GM18519 (cell line): ENCODE data around the gene NYNRIN.
"Not testable (repeated sequence)": the region's sequence is repeated elsewhere in the genome, so short reads cannot be mapped to it uniquely, and the experiment has no call there.

Experiments used
- ATAC-seq: cut with Tn5 transposase; IDR thresholded peaks from one replicate; pipeline ENCODE4 v1.9.1; 2021; ENCODE audit warnings: mild to moderate bottlenecking, moderate library complexity; ENCODE audit not compliant: unreplicated experiment, low FRiP score

The NYNRIN gene

DNA sequence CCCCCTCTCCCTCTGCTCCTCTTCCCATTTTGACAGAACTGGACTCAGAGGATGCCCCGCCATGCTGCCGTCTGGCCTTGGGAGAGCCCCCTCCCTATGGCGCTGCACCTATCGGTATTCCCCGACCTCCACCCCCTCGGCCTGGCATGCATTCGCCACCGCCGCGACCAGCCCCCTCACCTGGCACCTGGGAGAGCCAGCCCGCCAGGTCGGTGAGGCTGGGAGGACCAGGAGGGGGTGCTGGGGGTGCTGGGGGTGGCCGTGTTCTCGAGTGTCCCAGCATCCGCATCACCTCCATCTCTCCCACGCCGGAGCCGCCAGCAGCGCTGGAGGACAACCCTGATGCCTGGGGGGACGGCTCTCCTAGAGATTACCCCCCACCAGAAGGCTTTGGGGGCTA is 29.3 kb upstream of the NYNRIN start:
- ATAC-seq = no peak

DNA sequence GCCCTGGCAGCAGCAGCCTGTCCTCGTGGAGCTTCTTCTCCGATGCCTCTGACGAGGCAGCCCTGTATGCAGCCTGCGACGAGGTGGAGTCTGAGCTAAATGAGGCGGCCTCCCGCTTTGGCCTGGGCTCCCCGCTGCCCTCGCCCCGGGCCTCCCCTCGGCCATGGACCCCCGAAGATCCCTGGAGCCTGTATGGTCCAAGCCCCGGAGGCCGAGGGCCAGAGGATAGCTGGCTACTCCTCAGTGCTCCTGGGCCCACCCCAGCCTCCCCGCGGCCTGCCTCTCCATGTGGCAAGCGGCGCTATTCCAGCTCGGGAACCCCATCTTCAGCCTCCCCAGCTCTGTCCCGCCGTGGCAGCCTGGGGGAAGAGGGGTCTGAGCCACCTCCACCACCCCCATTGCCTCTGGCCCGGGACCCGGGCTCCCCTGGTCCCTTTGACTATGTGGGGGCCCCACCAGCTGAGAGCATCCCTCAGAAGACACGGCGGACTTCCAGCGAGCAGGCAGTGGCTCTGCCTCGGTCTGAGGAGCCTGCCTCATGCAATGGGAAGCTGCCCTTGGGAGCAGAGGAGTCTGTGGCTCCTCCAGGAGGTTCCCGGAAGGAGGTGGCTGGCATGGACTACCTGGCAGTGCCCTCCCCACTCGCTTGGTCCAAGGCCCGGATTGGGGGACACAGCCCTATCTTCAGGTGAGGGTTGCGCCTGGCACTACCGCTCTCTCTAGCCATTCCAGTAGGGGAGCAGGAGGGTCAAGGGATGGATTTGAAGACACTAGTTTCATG is 28.7 kb upstream of the NYNRIN start:
- no peak for ATAC-seq

DNA sequence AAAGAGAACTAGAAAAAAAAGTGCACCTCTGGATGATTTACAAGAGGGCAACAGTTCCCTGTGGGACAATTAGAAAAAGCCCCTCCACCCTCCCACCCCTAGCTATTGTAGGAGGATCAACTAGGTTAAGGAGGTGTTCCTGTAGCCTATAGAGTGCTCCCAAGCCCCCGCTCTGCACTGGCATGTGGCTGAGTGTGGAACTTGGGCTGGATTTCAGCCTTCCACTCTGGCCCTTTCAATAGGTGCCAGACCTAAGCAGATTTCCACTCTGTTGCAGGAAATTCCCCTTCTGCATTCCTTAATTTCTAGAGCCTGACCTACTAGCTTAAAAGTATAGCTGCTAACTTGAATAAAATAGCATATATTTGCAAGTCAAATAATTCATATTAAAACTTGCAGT is 28.1 kb upstream of the NYNRIN start:
- ATAC-seq = no peak

DNA sequence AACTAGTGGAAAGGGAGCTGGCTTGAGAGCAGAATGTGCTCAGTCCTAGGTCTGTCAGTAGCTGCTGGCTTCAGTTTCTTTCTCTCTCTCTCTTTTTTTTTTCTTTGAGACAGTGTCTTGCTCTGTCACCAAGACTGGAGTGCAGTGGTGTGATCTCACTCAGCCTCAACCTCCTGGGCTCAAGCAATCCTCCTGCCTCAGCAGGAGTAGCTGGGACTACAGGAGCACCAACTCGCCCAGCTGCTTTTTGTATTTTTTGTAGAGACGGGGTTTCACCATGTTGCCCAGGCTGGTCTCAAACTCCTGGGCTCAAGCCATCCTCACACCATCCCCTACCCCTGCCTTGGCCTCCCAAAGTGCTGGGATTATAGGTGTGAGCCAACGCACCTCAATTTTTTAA is 27.2 kb upstream of the NYNRIN start:
- ATAC-seq = not testable (repeated sequence)

DNA sequence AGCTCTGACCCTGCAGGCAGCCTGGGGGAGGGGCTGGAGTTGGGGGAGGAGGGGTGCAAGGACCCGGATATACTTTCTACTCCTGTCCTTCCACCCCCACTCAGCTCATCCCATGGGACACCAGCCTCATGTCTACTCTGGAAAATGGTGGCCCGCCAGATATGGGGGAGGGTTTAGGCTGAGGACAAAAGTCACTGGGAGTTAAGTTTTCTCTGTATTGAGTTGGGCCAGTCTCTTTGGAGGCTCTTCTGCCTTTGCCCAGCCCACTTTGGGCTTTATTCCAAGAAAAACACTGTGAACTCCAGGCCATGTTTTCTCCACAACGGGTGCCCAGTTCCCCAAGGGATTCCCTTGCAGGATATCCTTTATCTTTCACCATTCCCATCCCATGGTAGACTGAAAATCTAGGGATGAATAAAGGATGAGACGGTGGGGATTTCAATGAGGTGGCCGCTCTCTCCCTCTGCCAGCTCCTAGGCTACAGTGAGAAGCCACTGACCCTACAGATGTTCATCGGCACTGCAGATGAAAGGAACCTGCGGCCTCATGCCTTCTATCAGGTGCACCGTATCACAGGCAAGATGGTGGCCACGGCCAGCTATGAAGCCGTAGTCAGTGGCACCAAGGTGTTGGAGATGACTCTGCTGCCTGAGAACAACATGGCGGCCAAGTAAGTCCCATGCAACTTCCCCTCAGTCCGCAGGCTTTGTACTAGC is 25.9 kb upstream of the NYNRIN start:
- no peak for ATAC-seq

DNA sequence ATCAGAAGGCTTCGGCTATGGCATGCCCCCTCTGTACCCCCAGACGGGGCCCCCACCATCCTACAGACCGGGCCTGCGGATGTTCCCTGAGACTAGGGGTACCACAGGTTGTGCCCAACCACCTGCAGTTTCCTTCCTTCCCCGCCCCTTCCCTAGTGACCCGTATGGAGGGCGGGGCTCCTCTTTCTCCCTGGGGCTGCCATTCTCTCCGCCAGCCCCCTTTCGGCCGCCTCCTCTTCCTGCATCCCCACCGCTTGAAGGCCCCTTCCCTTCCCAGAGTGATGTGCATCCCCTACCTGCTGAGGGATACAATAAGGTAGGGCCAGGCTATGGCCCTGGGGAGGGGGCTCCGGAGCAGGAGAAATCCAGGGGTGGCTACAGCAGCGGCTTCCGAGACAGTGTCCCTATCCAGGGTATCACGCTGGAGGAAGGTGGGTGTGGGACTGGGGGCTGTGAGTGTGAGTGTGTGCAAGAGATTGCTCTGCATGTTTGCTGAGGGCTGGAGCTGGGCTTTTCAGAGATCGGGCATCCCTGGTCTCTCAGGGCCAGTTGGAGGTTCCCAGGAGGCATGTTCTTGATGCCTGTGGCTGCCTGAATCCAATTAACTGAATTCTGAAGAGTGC is 22.2 kb upstream of the NYNRIN start:
- ATAC-seq = no peak

DNA sequence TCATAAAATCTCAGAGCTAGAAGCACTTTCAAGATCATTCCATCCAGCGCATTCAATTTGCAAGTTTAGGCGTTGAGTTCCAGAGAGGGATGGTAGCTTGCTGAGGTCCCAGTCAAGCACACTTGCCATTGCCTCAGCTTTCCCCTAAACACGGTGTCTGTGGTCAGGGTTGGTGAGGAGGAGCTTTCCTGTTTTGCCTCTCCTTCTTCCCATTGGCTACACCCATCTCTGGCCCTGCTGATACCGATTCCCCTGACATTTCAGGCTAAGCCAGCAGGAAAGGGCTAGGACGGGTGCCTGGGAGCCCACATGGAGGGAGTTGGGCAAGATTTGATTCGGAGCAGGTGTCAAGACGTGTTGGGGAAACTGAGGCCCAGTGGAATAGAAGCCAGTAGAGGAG is 21.7 kb upstream of the NYNRIN start:
- no peak for ATAC-seq

DNA sequence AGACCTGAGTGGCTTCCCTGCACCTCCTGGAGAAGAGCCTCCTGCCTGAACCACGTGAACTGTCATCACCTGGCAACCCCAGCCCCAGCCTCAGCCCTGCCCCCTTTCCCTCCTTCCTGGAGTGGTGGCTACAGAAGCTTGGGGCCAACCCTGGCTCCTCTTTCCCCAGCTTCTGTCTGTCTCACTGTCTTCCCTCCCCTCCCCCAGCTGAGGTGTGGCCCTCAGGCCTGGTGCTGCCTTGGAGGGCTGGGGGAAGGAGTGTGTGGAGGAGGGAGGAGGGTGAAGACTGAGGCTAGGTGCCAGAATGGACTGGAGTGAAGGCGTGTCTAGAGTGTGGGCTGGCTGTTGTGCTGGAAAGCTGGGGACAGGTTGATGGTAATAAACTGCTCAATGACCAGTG is 21.1 kb upstream of the NYNRIN start:
- ATAC-seq = no peak

DNA sequence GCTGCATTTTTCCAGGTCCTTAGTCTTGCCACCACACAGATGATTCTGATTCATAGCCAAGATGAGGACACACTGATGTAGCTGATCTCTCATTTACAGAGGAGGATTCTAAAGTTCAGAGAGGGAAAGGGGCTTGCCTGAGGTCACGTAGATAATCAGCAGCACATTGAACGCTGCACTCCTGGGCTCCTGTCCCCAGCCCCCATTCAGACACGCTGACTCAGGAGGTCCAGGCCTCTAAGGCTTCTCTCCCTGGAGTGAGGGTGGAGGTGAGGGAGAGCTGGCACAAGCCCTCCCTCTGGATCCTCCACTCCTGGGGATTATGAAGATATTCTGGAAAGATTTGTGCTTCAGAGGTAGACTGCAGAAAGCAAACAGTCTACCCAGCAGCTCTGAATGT is 20.5 kb upstream of the NYNRIN start:
- ATAC-seq = no peak

DNA sequence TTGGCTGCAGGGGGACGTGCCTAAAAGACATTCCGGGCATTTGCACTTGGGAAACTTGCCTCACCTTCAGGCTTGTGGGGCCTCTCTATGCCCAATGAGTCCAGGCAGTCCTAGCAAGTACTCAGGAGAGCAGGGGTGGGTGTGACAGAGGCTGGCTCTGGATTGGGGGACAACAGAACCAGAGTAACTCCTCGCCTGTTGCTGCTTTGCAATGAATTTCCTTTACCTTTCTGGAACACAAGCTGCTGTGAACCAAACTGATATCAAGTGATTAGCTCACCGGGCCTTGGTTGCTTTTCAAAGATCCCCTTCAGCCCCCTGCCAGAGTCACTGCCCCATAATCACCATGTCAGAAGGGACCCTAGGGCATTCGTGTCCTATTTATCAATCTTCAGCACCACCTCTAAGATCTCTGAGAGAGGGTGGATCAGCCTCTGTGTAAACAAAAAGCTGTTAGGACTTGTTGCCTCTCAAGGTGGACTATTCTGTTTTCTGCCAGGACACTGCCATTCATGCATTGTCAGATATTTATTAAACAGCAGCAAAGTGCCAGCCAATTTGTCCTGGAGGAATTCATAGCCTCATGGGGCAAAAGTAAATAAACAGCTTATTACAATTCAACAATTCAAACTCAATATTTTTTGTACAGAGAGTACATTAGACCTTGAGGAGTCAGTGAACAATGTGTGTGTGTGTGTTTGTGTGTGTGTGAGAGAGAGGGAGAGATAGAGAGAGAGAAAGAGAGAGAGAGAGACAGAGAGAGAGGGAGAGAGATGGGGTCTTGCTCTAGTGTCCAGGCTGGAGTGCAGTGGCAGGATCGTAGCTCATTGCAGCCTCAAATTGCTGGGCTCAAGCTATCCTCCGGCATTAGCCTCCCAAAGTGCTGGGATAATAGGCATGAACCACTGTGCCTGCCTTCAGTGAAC is 19.6 kb upstream of the NYNRIN start:
- ATAC-seq = no peak

DNA sequence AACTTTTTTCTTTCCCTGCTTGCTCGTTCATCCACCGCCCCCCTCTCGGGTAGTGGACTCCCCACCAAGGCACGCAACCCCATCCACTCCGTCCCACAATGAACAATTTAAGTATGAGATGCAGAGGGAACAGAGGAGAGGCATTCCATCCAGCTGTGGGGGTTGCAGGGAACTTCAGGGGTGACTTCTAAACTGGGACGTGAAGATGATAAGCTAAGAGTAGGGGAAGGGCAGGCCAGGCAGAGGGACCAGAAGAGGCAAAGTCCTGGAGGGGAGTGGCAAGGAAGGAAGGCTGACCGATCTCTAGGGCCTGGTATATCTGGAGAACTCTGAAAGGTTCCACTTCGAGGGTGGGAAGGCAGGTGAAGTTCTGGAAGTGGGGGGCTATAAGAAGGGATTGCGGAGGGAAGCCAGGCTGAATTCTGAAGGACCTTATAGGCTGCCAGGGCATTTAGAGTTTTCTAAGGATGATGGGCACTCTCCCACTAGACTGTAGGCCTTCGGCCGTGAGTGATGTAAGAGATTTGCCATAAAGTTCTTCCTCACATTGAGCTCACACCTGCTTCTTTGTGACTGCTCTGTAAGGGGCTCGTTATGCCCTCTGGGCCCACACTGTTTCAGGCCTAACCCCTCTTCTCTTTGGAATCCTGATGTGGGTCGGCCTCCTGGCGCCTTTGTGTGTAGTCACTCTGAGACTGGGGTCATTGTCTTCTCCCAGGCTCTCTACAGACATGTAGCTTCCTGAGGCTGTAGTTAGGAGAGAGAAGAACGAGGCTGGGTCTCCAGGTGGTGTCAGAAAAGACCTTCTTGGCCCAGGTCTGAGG is 18.7 kb upstream of the NYNRIN start:
- no peak for ATAC-seq

DNA sequence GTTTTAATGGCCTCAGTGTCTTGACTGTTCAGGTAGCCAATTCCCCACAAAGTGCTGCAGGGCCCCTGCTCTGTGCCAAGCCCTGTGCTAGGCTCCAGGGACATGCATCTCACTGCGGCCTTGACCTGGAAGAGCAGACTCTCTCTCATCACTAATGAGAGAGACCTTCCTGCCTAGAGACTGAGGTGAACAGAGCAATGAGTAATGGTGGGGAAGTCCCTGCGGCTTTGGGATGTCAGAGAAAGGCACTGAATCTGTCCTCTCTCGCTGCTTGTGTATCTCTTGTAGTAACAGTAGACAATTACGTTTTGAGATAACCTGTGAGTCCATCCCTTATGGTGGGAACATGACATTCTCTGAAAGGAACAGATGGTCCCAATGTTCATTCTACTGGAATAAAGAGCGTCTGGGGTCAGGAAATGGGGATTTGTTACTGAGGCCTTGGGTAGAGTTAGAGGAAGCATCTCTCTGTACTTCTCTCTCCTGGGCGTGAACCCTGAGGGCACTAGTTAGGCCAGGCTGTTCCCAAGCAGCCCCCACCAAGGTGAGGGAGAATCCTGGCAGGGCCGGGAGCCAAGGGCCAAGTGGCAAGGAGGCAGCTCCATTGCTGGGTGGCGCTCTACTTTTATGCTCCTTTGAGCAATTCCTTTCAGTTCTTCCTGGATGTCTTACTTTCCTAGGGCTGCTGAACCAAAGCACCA is 17.3 kb upstream of the NYNRIN start:
- ATAC-seq = no peak

DNA sequence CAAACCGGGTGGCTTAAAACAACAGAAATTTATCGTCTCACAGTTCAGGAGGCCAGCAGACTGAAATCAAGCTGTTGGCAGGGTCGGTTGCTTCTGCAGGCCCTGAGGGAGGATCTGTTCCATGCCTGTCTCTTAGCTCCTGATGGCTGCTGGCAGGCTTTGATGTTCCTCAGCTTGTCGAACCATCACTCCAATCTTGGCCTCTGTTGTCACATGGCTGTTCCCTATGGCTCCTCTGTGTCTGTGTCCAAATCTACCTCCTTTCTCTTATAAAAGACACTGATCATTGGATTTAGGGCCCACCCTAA is 16.8 kb upstream of the NYNRIN start:
- ATAC-seq = no peak

DNA sequence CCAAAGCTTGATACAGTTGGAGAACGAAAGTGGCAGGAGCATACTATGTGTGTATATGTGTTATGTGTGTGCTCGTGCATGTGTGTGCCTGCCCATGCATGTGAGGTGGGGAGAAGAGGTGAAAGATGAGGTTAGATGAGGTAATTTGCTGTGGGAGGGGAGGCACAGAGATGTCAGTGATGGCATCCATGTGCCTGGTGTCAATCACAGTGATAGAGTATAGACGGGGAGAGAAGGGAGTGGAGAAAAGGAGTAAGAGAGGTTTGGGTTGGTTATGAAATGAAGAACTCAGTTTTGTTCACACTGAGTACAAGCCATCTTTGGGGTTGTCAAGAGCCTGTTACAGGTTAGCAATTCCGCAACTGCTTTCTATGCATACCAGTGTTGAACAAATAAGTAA is 14.6 kb upstream of the NYNRIN start:
- ATAC-seq = no peak

DNA sequence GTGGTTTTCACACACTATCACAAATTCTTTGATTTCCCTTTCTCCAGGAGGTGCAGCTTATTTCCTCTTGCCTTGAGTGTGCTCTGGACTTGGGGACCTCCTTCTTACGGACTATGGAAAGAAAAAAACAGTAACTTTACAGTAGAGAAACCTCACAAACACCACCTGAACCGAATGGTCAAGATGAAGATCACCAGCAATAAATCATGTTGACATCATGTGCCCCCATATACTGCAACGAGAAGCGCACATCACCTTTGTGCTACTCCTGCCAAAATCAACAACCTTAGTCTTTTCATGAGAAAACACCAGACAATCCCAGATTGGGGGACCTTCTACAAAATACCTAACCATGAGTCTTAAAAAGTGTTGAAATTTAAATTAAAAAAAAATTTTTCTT is 13.3 kb upstream of the NYNRIN start:
- ATAC-seq = no peak

DNA sequence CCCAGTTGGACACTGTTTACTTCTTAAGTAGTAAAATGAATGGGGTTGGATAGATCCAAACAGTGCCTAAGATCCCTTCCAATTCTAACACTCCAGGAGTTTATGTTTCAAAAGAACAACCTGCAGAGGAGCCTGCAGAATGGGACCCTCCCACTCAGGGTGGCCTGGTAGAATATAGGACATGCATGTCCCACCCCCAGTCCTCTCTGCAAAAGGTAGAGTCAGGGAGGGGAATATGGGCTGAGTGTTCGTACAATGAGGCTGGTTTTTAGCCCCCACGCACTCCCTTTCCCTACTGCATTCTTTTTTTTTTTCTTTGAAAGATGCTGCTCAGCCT is 11.8 kb upstream of the NYNRIN start:
- ATAC-seq = no peak

DNA sequence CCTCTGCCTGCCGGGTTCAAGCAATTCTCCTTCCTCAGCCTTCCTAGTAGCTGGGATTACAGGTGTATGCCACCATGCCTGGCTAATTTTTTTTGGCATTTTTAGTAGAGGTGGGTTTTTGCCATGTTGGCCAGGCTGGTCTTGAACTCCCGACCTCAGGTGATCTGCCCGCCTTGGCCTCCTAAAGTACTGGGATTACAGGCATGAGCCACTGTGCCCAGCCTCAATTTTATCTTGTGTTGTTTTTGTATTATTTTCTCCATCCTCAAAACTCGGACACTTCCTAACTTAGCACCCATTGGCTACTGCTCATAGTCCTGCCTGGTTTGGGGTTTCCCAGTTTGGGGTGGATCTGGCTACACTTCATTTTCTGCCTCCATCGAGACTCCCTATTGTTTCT is 11.2 kb upstream of the NYNRIN start:
- not testable (repeated sequence) for ATAC-seq

DNA sequence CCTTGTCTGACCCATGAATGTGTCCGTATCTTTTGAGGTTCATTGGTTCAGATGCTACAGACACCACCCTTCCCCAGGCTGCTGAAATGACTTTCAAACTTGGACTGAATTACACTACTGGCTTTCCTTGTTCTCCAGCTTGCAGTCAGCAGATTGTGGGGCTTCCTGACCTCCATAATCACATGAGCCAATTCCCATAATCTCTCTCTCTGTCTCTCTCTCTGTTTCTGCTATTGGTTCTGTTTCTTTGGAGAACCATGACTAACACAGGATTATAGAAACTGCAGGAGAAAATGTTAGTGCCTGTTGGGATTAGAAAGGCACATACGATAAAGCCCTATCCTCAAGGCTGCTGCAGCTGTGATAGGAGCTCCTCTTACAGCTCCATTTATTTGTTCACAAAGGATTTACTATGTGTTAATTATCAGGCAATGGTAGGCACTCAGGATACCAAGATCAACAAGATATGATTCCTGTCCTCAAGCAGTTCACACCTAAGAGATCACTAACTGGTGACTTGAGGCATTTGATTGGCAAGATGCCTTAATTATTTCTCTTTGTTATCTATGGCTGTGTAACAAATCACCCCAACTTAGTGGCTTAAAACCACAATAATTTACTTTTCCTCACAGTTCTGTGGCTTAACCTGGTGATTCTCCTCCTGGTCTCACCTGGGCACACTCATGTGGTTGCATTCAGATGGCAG is 10.2 kb upstream of the NYNRIN start:
- ATAC-seq = no peak

DNA sequence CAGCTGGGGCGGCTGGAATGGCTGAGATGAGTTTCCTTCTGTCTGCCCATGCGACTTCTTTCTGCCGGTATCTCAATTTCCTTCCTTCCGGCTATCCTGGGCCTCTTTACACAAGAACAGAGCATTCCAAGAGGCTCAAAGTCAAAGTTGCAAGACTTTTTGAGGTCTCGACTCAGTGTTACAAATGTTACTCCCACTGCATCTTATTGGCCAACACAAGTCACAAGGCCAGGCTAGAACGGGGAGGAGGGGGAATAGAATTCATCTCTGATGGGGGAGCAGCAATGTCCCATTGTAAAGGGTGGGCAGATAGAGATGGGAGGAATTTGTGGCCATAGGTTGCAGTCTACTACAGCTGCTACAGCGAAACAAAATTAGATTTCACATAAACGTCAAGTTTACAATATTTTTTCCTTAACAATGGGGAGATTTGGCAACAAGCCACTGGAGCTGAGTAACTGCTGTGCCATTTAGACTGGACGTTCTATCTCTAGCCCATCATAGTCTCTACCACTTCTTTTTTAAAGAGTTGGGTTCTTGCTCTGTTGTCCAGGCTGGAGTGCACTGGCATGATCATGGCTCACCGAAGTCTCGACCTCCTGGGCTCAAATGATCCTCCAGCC is 9.5 kb upstream of the NYNRIN start:
- no peak for ATAC-seq
